Transverse colon (tissue), 4 donors: Measurements from ENCODE around the gene ZNF408. TPM values are rescaled to one million over a fixed set of nuclear protein-coding genes. Genes with fewer than 3 reads are reported as not detected.

Experiments used
- DNase-seq: peaks from one replicate; pipeline ENCODE4 v3.0.0-alpha.2; 2019
- H3K27ac ChIP-seq, 4 donors: fragments of 200-600 bp; sonication (generic); 2 replicates each; pipeline ENCODE4 v1.5.1; 2016 to 2018; ENCODE audit warnings: inconsistent platforms in 4 of 4
- H3K27me3 ChIP-seq: fragments of 200-600 bp; sonication (generic); 2 replicates; pipeline ENCODE4 v1.5.1; 2017; ENCODE audit warnings: inconsistent platforms
- H3K36me3 ChIP-seq, 4 donors: fragments of 200-600 bp; sonication (generic); 2 replicates each; pipeline ENCODE4 v1.5.1; 2017 to 2019; ENCODE audit warnings: inconsistent platforms in 4 of 4
- H3K4me1 ChIP-seq, 4 donors: fragments of 200-600 bp; sonication (generic); 2 replicates each; pipeline ENCODE4 v1.5.1; 2017 to 2020; ENCODE audit warnings: inconsistent platforms in 4 of 4
- H3K4me3 ChIP-seq, 4 donors: fragments of 200-600 bp; sonication (generic); 1 replicate in 1 of 4; 2 replicates in 3 of 4; pipeline versions ENCODE4 v1.5.1 to v1.6.1; 2017 to 2019; ENCODE audit warnings: inconsistent platforms in 4 of 4
- H3K9me3 ChIP-seq, 2 donors: fragments of 200-600 bp; sonication (generic); 2 replicates each; pipeline ENCODE4 v1.5.1; 2017 to 2019; ENCODE audit warnings: inconsistent platforms in 2 of 2
- CTCF ChIP-seq, 5 experiments: fragments of 200-600 bp in 3 of 5; fragments of 450-650 bp in 2 of 5; sonication (generic) in 3 of 5; IDR thresholded peaks; 1 replicate in 2 of 5; 2 replicates in 3 of 5; pipeline ENCODE4 v1.5.1; 2016 to 2017; ENCODE audit warnings: antibody characterized with exemption in 5 of 5, inconsistent platforms in 3 of 5, mild to moderate bottlenecking in 2 of 5, moderate library complexity in 1 of 5
- EP300 ChIP-seq: sonication (generic); formaldehyde crosslinking; IDR thresholded peaks from one replicate; pipeline ENCODE4 v1.6.1; 2017; ENCODE audit warnings: antibody characterized with exemption, low read depth
- POLR2A ChIP-seq: fragments of 450-650 bp; IDR thresholded peaks from one replicate; pipeline ENCODE4 v1.6.1; 2016; ENCODE audit warnings: antibody characterized with exemption, mild to moderate bottlenecking, moderate library complexity
- POLR2AphosphoS5 ChIP-seq, 3 donors: sonication (generic); formaldehyde crosslinking; IDR thresholded peaks; one replicate each; pipeline ENCODE4 v1.6.1; 2016; ENCODE audit warnings: antibody characterized with exemption in 3 of 3
- WGBS, 2 donors: methylation state at CpG; one replicate each; pipeline ENCODE4 v1.1.5; 2018; ENCODE audit warnings: low coverage in 1 of 2; 5-methylcytosine and 5-hydroxymethylcytosine counted together
- in situ Hi-C, 4 donors: fragments of 200-750 bp; cut with MboI; loops; one replicate each; pipeline versions ENCODE4 v1.15.0 to v1.15.1; 2017; ENCODE audit warnings: low sequenced_read_pairs in 3 of 4, low pct_ligation_motif_present in 1 of 4, low pct_unique_long_range_greater_than_20kb in 1 of 4
- intact Hi-C: fragments of 100-400 bp; cut with DNase I; formaldehyde crosslinking; loops from one replicate; pipeline ENCODE4 v1.15.1; 2023; ENCODE audit warnings: low total_unique reads
- total RNA-seq, 4 donors: library from RNA; depleted of rRNA; stranded (reverse); fragments of >200 nt; gene quantifications; one replicate each; pipeline ENCODE4 v1.1.0, GENCODE V29; 2016

ZNF408 gene
- total RNA-seq, 4 donors from 2014 or later = 6.0 to 19.3 (median 10.0) TPM

- Histone ChIP-seq H3K27ac (peak overlapping the region in 3 of 4 donors; percentile 6 to 48 (median 17)), H3K27me3 (no peaks in the 10 kb centered on the region), H3K9me3 (no peaks in the 10 kb centered on the region), H3K4me1 (peaks cover 14 to 48% (median 37%) of the 10 kb centered on the region in 4 donors), H3K4me3 (no peak overlapping the region), H3K36me3 (peaks cover 0 to 24% (median 7%) of the 10 kb centered on the region in 4 donors)
- no peak for DNase-seq
- TF ChIP-seq POLR2AphosphoS5 (IDR thresholded peaks at IDR 0.05) (no peak), CTCF (IDR thresholded peaks at IDR 0.05) (no peak), POLR2A (no peak), EP300 (no peak)
- in situ Hi-C loops (no loop called here), intact Hi-C loops (no loop called here)
- WGBS, 2 donors = 70% methylated on average over 3 of the region's 3 CpGs; no CpG with 5 or more reads in 1 of the 2 donors
Observed at GRCh38 chr11:46697303-46697702, 3.5 kb upstream of the ZNF408 start.

- peaks cover 16 to 48% (median 41%) of the 10 kb centered on the region in 4 donors for H3K4me1 ChIP-seq
- intact Hi-C loops (no loop called here), in situ Hi-C loops (no loop called here)
- no peak for DNase-seq
- TF ChIP-seq POLR2AphosphoS5 (IDR thresholded peaks at IDR 0.05) (no peak), EP300 (no peak), POLR2A (no peak), CTCF (IDR thresholded peaks at IDR 0.05) (no peak)
- peak overlapping the region in 3 of 4 donors; percentile 6 to 48 (median 17) for H3K27ac ChIP-seq
- H3K27me3 ChIP-seq = no peaks in the 10 kb centered on the region
- H3K4me3 ChIP-seq = no peak overlapping the region
- H3K9me3 ChIP-seq = no peaks in the 10 kb centered on the region
- H3K36me3 ChIP-seq = peaks cover 0 to 28% (median 9%) of the 10 kb centered on the region in 4 donors
- WGBS, 2 donors = 65% methylated on average over 2 of the region's 2 CpGs; no CpG with 5 or more reads in 1 of the 2 donors
Observed at GRCh38 chr11:46697723-46698122, 3.1 kb upstream of the ZNF408 start.

GRCh38 chr11:46698597-46698996 lies 2.2 kb upstream of the ZNF408 start:
- peaks cover 0 to 36% (median 12%) of the 10 kb centered on the region in 4 donors for H3K36me3 ChIP-seq
- H3K9me3 ChIP-seq = no peaks in the 10 kb centered on the region
- intact Hi-C loops (no loop called here), in situ Hi-C loops (no loop called here)
- H3K27me3 ChIP-seq = no peaks in the 10 kb centered on the region
- TF ChIP-seq CTCF (IDR thresholded peaks at IDR 0.05) (no peak), POLR2AphosphoS5 (IDR thresholded peaks at IDR 0.05) (no peak), EP300 (no peak), POLR2A (no peak)
- peak overlapping the region in 1 of 4 donors; percentile 21 for H3K27ac ChIP-seq
- WGBS, 2 donors = 78 to 80% methylated on average over 1 of the region's 1 CpG
- DNase-seq = no peak
- H3K4me1 ChIP-seq = peaks cover 16 to 53% (median 42%) of the 10 kb centered on the region in 4 donors
- H3K4me3 ChIP-seq = no peak overlapping the region

- Histone ChIP-seq H3K27ac (peak overlapping the region; percentile 91 to 95 (median 92)), H3K4me1 (peaks cover 16 to 49% (median 39%) of the 10 kb centered on the region in 4 donors), H3K9me3 (no peaks in the 10 kb centered on the region), H3K4me3 (peak overlapping the region; percentile 67 to 100 (median 99)), H3K27me3 (no peaks in the 10 kb centered on the region), H3K36me3 (peaks cover 0 to 39% (median 17%) of the 10 kb centered on the region in 4 donors)
- in situ Hi-C loops (no loop called here), intact Hi-C loops (no loop called here)
- 1% methylated on average over 25 of the region's 29 CpGs; no CpG with 5 or more reads in 1 of the 2 donors for WGBS, 2 donors
- no peak for DNase-seq
- TF ChIP-seq POLR2A = no peak
- no peak for TF ChIP-seq CTCF (IDR thresholded peaks at IDR 0.05)
- TF ChIP-seq EP300 = no peak
- TF ChIP-seq POLR2AphosphoS5 (IDR thresholded peaks at IDR 0.05) = no peak
Observed at GRCh38 chr11:46701078-46701654, 335 bp downstream of the ZNF408 start.
